GM19372 (cell line): ENCODE results near the gene MAP3K19.
"Not testable (repeated sequence)": the region's sequence is repeated elsewhere in the genome, so short reads cannot be mapped to it uniquely, and the experiment has no call there.

ENCODE experiments used
- ATAC-seq: cut with Tn5 transposase; IDR thresholded peaks from one replicate; pipeline ENCODE4 v1.9.1; 2021; ENCODE audit warnings: mild to moderate bottlenecking, low read depth, moderate library complexity; ENCODE audit not compliant: unreplicated experiment

Gene MAP3K19

DNA sequence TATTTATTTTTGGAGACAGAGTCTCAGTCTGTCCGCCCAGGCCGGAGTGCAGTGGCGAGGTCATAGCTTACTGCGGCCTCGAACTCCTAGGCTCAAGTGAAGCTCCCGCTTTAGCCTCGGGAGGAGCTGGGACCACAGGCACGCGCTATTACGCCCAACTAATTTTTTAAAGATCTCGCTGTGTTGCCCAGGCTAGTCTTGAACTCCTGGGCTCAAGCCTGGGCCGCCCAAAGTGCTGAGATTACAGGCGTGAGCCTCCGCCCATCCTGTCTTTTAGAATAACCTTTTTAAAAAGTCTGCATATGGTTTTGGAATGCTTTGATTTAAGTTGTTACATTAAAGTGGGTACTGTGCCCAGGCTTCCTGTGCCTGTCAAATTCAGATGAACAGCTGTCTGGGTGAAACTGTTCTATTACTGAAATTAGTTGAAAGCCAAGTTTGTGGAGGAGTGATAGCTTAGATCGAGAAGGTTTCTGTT, 5.8 kb upstream of the MAP3K19 start:
- peak; percentile 13 for ATAC-seq

DNA sequence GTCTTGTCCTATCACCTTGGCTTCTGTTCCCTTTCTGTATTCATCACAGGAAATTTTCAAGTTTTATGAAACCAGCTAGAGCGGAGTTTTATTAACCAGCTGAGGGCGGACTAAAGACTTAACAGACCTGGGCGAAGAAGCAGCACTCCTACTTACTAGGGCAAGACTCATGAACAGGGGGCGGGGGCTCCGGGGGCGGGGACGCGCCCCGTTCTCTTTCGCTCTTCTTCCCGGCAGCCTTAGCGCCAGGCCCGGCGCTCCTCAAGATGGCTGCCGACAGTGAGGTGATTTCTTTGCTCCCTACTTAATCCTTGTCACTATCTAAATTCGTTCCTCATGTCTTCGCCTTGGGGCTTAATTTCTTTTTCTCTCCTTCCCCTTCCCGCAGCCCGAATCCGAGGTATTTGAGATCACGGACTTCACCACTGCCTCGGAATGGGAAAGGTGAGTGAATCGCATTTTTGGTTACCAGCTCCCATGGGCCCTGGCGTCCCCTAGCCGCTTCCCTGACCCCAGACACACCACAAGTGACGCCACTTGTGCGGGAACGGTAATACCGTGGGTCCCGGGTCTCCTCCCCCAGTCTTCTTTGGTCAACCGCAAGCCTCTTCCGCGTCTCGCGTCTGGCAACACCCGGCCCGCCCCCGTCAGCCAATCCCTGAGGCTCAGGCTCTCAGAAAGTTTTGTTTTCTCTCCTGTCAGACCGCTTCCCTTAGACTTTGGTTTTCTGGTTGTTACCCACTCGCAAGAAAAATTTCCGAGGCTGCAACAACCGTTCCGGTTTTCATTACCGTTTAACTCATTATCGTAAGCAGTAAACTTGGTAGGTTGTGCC, 5.0 kb upstream of the MAP3K19 start, which contains the start of gene RAB3GAP1:
RAB3GAP1 (plus strand) TSS at position 251 of the 835 bp plus-strand sequence; CDS start at position 267, 16 bp downstream.
- peak; percentile 81 for ATAC-seq

DNA sequence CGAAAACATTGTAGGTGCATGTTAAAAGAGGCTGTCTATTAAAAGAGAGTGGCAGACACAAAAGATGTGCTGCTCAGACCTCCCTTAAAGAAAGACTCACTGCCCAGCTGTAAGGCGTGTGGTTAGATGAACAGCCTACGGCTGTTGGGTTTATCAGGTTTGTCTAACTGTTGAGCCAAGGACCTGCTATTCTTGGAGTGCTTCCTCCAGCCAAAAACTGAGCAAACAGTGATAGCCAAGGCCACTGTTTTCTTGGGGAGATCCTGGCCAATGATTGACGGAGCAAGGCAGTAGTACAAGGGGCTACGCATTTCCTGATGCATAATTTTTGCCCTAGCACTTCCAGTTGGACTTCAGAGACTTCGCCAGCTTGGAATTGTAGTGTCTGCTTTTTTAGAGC, 3.4 kb upstream of the MAP3K19 start:
- no peak for ATAC-seq

DNA sequence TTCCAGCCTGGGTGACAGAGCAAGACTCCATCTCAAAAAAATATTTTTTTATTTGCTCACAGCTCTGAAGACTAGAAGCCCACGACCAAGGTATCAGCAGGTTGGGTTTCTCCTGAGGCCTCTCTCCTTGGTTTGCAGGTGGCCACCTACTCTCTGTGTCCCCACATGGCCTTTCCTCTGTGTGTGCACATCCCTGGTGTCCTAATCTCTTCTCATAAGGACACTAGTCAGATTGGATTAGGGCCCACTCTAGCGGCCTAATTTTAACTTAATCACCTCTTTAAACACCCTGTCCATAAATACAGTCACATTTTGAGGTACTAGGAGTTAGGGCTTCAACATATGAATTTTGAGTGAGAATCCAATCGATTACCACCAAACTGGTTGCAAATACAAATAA, 2.9 kb upstream of the MAP3K19 start:
- no peak for ATAC-seq

DNA sequence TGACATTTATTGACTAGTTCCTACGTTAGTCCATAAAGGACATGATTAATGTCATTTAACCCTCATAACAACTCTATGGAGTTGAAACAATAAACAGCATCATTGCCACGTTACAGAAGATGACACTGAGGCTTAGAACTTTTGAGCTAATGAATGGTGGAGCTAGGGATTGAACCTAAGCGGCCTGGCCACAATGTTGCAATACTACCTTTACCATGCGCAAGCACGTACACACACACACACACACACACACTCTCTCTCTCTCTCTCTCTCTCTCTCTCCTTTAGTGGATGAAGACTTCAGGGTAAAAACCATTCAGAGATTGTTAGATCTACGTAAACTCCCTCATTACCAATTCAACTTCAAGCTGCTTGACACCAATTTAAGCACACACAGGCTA, 875 bp upstream of the MAP3K19 start:
- no peak for ATAC-seq

DNA sequence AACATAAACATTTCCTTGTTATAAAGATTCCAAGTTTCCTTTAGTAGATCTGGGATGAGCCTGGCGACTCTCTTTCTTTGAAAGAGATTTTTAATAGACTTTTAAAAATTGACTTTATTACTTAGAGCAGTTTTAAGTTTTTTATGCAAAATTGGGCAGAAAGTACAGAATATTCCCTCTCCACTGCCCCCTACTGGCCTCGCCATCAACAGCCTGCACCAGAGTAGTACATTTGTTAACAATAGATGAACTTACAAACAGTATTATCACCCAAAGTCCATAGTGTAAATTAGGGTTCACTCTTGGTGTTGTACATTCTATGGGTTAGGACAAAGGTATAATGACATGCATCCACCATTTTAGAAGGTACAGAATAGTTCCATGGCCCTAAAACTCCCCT, 3.9 kb downstream of the MAP3K19 start:
- no peak for ATAC-seq

DNA sequence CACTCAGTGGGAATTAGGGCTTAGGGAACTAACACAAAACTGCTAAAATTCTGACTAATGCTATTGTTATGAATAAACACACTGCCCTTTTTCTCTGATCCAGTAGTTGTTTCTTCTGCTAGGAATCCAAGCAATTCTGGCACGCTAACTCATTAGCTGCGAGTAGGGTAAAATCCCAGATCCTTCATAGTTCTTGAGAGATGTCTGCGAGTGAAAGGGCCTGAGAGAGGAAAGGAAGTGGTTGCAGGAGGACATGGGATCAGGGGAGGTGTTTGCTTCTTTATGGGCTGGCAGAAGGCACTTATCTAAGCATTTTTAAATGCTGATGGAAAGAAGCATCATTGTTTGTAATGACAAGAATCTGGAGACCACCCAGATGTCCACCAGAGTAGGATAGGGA, 9.4 kb downstream of the MAP3K19 start:
- ATAC-seq = no peak

DNA sequence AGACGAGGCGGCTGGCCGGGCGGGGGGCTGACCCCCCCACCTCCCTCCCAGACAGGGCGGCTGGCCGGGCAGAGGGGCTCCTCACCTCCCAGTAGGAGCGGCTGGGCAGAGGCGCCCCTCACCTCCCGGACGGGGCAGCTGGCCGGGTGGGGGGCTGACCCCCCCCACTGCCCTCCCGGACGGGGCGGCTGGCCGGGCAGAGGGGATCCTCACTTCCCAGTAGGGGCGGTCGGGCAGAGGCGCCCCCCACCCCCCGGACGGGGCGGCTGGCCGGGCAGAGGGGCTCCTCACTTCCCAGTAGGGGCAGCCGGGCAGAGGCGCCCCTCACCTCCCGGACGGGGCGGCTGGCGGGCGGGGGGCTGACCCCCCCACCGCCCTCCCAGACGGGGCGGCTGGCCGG, 14.0 kb downstream of the MAP3K19 start:
- ATAC-seq = not testable (repeated sequence)

DNA sequence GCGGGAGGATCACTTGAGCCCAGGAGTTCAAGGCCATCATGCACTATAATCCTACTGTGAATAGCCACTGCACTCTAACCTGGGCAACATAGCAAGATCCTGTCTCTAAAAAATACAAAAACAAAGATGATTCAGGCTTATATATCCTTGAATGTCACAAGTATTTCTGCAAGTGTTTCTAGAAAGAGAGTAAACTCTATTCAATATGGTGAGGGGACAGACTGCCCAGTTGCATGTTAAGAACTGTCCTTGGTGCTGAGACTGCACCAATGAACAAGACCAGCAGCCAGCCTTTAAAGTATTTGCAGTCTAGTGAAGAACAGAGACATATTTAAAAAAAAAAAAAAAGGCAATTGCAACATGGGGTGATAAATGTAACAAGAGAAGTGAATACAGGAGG, 16.4 kb downstream of the MAP3K19 start:
- ATAC-seq = no peak

DNA sequence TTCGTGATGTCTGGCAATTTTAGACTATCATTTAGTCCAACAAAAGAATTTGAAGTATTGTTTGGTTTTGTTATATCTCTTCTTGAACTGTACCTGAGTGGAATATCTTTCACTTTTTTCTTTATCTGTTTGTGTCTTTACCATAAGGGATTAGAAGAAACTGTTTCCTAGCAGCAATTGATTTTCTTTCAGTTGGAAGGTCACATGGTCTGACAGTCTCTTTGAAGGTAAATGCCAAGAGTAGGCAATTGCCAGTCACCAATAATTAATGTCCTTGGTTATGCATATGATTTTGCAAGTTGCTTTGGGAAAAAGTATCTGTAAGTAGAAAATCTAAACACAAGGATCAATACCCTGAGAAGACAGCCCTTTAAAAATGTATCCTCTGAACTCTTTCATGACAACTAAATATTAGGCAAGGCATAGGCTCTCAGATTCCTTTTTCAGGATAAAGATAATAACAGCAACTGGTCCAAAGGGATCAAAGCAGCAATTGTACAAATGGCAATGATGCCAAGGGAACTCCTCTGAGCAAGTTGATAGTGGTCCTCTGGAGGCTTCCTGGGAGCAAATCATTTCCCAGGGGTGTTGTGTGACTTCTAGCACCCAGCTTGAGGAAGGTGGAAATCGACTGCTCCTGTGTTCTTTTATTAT, 17.6 kb downstream of the MAP3K19 start:
- ATAC-seq = no peak

DNA sequence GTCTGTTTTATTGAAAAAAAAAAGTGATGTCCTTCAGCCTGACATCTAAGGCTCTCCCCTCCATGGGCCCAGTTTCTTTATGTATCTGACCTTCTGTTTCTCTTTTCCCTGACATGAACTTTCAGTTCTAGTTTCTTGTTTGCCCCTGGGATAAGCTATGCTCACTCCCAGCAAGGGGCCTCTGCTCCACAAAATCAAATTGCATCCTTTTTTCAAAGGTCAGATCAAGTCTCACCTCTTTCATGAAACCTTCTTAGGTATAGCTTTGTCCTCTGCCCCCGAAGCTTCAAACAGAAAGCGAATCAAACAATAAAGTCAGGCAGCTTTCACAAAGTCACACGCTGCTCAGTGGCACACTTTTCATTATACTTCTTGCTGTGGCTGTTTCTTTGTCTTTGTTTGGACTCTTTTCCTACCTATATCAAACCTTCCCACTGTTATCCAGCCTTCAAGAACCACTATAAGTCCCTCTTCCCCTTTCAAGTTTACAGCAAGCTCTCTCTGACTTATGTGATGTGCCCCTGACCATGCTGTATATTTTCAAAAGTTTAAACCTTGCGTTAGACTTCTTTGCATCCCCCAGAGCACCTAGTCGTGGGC, 23.3 kb downstream of the MAP3K19 start:
- ATAC-seq = no peak

DNA sequence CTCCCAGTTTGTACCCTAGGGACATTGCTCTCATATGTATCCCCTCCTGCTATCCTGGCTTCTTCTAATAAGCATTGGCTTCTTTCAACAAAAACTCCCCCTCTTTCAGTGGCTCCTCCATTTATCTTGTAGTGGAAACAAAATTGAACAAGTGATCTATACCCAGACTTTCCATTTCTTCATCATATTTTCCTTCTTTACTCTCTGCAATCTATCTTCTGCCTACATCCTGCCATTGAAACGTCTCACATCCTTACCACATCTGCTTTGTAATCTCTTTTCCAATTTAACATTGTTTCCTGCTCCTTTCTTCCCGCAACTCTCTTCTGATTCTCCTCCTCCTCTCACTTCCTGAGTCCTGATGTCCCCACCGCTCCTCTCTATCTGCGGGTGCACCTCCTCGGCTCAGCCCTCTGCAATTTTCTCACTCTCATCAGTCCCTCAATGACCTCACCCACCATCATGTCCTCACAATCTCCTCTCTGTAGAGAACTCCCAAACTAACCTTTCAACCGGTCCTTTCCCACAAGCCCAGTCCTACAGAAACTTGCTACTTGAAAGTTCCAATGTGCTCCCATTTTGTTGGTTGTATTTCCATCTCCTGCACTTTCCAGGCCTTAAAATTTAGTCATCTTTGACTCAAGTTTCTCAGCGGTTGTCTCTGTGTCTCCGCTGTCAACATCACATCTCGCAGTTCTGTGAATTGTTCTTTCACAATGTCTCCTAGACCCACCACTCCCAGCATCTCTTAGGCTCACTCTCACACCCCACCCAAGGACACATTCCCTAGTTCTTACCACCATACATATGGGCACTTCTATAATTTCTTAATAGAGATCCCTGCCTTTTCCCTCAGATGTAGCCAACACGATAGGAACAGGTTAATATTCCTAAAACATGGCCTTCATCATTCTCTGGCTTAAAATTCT, 24.0 kb downstream of the MAP3K19 start:
- no peak for ATAC-seq

DNA sequence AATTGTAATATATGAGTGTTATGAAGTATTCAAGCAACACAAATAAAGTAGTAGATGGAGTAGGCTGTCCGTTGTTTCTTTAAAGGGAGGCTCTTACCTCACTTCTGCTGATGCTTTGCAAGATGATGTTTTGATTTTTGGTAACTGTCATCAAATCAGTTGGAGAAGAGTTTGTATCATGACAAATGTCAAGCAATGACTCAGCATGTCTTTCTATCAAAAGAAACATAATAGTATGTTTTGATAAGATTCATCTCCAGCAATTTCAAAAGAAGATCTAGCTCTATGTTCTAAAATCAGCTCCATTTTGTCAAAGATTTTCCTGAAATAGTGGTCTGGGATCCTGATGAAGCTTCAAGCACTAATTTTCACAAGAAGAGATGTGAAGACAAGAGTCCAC, 25.6 kb downstream of the MAP3K19 start:
- ATAC-seq = no peak

DNA sequence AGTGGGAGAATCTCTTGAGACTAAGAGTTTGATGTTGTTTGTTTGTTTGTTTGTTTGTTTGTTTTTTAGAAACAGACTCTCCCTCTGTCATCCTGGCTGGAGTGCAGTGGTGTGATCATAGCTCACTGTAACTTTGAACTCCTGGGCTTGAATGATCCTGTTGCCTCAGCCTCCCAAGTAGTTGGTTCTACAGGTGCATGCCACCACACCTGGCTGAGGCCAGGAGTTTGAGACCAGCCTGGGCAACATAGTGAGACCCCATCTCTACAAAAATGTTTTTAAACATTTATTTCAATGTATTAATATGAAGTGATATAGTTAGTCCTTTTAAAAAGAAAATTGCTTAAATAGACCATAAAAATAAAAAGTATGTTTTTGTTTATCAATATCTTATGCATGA, 35.6 kb downstream of the MAP3K19 start:
- no peak for ATAC-seq

DNA sequence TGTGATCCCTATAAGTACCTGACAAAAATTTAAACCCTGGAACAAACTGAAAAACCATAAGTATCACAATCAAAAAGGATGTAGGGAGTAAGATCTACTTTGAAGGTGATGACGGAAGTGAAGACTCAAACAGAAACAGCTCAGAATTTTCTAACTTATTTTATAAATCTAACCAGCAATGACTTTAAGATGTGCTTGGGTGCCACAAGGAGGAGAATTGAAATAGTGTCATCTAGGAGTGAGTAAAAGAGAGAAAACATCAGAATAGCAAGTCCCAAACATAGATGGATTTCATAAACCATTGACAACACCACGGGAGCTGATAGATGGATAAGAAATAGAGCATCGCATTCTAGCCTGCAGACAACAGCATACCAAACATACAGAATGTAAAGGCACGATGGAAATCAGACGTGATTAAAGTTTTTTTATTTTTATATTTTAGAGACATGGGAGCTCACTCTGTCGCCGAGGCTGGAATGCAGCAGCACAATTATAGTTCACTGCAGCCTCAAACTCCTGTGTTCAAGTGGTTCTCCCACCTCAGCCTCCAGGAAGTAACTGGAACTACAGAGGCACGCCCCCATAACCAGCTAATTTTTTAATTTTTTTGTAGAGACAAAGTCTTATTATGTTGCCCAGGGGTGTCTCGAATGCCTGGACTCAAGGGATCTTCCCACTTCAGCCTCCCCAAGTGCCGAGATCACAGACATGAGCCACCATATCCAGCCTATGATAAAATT, 36.9 kb downstream of the MAP3K19 start:
- no peak for ATAC-seq

DNA sequence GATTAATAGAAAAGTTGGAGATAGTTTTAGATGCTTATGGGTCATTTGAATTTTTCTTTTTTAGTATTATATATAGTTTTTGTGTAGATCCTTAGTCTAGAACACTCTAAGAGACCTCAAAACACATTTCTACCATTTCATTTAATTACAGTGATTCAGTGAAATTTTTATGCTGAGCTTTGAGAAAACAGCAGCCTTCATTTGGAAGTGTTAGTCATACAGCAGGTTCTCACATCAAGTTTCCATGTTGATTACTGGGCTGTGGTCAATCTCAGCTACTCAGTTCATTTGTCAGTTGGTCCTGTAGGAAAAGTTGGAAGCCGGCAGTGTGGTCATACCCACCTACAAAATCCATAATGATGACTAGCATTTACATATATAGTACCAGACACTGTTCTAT, 37.9 kb downstream of the MAP3K19 start:
- no peak for ATAC-seq

DNA sequence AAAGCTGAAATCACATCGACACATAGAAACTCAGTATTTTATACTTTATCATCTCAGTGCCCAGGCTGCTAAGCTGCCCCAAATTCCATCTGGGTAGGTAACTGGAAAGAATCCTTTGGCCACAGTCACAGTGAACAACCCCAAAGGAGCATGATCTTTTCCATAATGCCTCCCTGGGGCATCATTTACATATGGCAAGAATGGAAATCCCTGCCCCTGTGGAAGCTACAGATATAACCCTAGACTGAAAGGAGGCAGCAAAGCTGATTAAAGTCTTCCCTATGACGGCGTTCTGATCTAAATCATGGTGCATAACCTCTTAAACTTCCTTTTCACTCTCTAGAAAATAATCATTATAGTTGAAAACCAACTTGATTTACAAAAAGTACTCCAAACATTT, 41.5 kb downstream of the MAP3K19 start:
- no peak for ATAC-seq

DNA sequence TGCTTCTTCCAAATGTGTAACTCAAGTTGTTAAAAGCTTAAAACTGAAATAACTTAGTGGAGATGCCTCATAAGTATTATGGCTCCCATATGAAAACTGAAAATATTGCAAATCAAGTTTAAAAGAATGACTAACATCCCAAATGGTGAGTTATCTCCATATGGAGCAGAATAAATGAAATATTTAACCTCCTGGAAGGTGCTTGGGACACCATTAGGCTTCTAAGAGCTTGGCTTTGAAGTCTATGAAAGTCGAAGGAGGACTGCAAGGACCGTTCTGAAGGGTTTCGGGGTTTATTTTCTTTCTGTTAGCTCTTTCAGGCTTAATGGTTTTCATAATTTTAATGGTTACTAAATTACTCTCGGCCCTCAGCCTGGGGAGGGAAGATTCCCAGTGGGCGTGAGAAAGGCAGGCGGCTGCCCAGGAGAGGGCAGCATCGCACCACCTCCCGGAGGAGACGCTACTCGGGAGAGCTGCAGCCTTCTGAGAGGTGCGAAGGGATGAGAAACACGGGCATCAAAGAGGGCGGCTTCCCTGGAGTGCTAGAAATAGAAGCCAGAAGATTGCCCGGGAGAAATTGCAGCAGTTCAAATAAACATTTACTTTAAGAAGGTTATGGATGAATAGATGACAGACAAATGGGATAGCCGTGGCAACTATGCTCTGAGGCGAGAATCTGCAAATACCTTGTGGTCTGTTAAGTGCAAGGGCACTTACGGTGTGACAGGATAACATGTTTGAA, 43.1 kb downstream of the MAP3K19 start:
- peak; percentile 93 for ATAC-seq

DNA sequence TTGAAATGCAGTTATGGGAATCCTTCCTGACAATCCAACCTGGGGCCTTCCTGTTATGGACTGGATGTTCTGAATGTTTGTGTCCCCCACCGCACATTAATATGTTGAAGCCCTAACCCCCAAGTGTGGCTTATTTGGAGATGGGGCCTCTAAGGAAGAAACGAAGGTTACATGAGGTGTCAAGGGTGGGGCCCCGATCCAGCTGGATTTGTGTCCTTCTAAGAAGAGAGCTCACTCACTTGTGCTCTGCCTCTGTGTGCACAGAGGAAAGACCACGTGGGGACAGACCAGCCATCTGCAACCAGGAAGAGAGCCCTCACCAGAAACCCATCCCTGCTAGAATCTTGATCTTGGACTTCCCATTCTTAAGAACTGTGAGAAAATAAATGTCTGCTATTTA, 44.4 kb downstream of the MAP3K19 start:
- no peak for ATAC-seq
